Renal cortex interstitium (tissue), 15 donors: ENCODE results near the gene MPDZ. TPM values are rescaled to one million over a fixed set of nuclear protein-coding genes. Genes with fewer than 3 reads are reported as not detected.

Experiments
- DNase-seq, 11 donors: peaks; one replicate each; pipeline ENCODE4 v3.0.0-alpha.2; 2013; ENCODE audit warnings: low read depth in 9 of 11, low spot score in 4 of 11; ENCODE audit errors: extremely low read depth in 1 of 11
- long read RNA-seq, 16 experiments: transcript quantifications; one replicate each; lab custom pipeline, GENCODE V29; 2026
- polyA plus RNA-seq, 3 donors: library from polyadenylated mRNA; unstranded; fragments of 120-200 nt; gene quantifications; one replicate each; pipeline ENCODE4 v1.2.1, GENCODE V29; 2013; ENCODE audit not compliant: insufficient read length in 3 of 3

Gene MPDZ, protein sequence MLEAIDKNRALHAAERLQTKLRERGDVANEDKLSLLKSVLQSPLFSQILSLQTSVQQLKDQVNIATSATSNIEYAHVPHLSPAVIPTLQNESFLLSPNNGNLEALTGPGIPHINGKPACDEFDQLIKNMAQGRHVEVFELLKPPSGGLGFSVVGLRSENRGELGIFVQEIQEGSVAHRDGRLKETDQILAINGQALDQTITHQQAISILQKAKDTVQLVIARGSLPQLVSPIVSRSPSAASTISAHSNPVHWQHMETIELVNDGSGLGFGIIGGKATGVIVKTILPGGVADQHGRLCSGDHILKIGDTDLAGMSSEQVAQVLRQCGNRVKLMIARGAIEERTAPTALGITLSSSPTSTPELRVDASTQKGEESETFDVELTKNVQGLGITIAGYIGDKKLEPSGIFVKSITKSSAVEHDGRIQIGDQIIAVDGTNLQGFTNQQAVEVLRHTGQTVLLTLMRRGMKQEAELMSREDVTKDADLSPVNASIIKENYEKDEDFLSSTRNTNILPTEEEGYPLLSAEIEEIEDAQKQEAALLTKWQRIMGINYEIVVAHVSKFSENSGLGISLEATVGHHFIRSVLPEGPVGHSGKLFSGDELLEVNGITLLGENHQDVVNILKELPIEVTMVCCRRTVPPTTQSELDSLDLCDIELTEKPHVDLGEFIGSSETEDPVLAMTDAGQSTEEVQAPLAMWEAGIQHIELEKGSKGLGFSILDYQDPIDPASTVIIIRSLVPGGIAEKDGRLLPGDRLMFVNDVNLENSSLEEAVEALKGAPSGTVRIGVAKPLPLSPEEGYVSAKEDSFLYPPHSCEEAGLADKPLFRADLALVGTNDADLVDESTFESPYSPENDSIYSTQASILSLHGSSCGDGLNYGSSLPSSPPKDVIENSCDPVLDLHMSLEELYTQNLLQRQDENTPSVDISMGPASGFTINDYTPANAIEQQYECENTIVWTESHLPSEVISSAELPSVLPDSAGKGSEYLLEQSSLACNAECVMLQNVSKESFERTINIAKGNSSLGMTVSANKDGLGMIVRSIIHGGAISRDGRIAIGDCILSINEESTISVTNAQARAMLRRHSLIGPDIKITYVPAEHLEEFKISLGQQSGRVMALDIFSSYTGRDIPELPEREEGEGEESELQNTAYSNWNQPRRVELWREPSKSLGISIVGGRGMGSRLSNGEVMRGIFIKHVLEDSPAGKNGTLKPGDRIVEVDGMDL (N-terminal part only)
- polyA plus RNA-seq = 10 to 100 TPM; 48.5 to 52.2 (median 50.2) TPM
- long read RNA-seq, donor 1 = 0 reads
- long read RNA-seq, donor 2 = 0 reads
- long read RNA-seq, donor 3 = 0 reads
- long read RNA-seq, donor 4 = 0 reads
- long read RNA-seq, donor 5 = 0 reads
- long read RNA-seq, donor 6, partial matches to known transcripts = 0 of 1 reads
- long read RNA-seq, donor 6, other reads (novel, unspliced or antisense) = 0 of 1 reads
- long read RNA-seq, donor 7, partial matches to known transcripts = 12 of 13 reads
- long read RNA-seq, donor 7, other reads (novel, unspliced or antisense) = 0 of 13 reads
- long read RNA-seq, donor 8, partial matches to known transcripts = 11 of 11 reads
- long read RNA-seq, donor 8, other reads (novel, unspliced or antisense) = 0 of 11 reads
- long read RNA-seq, donor 9, partial matches to known transcripts = 6 of 6 reads
- long read RNA-seq, donor 9, other reads (novel, unspliced or antisense) = 0 of 6 reads
- long read RNA-seq, donor 10, partial matches to known transcripts = 7 of 8 reads
- long read RNA-seq, donor 10, other reads (novel, unspliced or antisense) = 0 of 8 reads
- long read RNA-seq, donor 11 = 0 reads
- long read RNA-seq, donor 12 = 0 reads
- long read RNA-seq, donor 13 = 0 reads
- long read RNA-seq, donor 14 = 0 reads
- long read RNA-seq, donor 15 = 0 reads
- long read RNA-seq, donor 16, partial matches to known transcripts = 16 of 17 reads
- long read RNA-seq, donor 16, other reads (novel, unspliced or antisense) = 0 of 17 reads

DNA sequence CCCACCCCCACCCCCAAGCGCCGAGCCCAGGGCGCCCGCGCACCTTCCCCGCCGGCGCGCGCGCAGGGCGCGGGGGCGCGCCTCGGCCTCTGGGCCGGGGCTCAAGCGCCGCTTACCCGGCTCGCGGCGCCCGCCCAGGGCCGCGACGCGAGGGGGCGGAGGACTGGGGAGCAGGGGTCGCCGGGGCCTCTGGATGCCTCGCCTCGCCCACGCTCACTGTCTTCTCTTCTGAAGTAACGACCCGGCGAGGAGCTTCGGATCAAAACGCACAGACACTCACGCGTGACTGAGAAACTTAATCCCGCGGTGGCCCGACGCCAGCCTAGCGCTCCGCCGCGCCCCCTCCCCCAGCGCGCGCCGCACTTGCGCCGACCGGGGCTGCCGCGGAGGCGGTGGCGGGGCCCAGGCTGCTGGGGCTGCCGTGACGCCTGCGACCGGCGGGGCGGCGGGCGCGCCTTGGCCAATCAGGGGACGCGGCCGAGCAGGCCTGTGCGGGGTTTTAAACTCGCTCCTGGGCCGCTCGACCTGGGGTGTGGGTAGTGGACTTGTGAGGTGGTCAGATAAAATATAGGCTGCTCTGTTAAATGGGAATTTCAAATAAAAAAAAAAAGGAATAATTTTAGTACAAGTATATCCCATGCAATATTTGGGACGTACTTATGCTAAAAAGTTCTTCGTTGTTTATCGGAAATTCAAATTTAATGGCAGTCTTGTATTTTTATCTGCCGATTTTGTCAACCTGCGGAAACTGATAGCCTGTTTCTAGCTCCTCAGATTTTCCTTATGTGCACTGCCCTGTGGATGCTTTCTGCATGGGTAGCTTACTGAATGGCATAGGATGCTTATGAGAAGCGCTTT is at the start of gene MPDZ:
TSS of gene MPDZ (minus strand) at position 409 of the 858 bp plus-strand sequence. CDS start 29,377 bp downstream, outside the sequence.
- peak; percentile 57 to 77 (median 71) for DNase-seq

DNA sequence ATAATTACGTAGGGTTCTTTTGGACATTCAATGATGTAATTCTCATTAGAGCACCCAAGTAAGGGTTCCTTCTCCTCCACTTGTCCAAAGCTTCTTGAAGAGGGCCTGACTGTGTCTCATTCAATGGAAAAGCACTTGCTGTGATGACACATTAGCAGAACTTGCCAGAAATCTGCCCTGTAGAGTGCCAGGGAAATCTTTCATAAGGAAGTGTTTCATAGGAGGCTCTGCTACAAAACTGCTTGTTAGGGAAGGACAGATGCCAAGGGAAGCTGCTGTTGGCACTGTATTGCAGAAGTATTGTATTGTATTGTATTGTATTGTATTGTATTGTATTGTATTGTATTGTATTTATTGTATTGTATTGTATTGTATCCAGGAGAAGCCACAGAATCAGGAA is 45.5 kb upstream of the MPDZ start:
- no peak for DNase-seq

DNA sequence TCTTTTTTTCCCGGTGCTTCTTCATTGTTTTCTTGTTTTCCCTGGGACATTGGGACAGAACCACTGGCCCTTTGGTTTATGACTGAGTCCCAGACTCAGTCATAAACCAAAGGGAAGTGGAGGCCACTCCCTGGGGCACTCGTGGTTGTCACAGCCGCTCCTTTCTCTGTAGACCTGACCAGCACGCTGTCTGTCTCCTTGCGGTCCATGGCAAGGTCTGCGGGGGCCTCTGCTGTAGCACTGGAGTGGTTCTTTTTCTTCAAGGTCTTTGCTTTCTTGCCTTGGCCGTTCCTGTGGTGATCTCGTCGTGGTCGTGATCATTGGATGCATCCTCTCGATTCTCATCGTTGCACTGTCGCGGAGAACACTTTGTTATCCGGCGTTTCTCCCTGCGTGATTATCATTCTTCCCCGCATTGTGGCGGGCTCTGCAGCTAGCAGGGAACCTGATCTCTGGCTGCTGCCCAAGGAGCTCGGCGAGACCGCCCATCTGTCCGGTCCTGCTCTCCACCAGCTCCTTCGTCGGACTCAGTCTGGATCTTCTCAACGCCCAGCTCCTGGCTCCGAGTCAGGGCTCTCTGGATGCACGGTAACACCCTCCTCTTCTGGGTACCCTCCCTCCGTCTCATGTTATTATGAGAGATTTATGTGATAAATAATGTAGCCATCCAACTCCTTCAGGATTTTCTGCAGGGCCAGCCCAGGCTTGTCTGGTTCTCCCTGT is 43.5 kb upstream of the MPDZ start:
- no peak for DNase-seq

DNA sequence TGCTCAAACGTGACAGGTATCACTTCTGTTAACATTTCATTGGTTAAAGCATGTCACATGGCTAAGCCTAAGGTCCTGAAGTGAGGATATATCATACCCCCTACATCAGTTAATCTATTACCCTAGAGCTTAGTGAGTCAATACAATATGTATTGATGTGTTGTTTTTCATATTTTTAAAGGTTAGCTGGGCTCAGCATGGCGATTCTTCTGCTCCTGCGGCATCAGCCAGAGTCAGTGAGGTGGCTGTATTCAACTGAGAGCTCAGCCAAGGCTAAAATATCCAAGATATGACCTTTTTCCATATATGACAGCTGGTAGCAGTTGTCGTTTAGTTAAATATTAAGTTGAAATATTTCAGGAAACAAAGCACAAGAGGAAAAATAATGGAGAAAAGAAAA is 38.5 kb upstream of the MPDZ start:
- no peak for DNase-seq

DNA sequence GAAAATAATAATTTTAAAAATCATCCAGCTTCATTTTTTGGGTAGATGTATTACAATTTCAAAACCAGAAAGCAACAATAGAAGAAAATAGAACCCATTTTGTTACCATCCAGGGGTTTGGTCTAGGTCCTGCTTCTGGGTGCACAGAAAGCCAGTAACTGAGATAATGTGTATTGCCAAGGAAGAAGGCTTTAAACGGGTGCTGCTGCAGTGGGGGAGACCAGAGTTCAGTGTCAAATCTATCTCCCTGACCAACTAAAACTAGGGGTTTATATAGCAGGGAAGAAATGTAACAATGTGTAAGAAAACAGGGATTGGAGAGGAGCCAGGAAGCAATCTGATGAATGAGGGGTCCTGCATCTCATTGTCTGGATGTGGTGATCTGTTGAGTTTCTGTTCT is 17.5 kb upstream of the MPDZ start:
- DNase-seq = no peak

DNA sequence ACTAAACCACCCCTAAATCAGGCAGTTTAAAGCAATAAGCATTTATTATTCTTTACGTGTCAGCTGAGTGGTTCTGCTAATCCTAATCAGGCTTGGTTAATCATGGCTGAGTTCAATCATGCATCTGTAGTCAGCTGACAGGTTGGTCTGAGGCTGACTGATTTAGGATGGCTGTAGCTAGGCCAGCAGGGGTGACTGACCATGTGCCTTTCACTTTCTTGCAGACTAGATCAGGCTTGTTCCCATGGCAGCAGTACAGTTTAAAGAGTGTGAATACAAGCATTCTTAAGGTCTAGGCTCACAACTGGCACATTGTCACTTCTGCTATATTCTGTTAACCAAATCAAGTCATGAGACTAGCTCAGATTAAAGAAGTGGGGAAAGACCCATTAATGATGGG is 16.1 kb upstream of the MPDZ start:
- DNase-seq = peak in 1 of 11 donors; percentile 11

DNA sequence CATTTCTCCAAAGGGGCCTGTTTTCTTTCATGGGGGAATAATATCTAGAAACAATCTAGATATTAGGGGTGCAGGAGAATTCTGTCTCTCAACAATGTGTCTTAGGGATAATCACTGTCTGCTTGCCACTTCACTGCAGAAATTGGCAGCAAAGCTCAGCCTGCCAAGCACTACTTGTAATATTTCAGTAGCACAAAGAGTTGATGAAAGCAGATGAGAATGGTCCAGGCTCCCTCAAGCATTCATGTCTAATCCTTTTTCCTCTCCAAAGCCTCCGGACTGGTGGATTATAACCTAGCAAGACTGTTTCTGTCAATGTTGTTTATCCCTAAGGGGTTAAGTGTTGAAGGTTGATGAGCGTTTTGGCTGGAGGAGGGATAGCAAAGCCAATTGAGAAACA is 13.3 kb upstream of the MPDZ start:
- no peak for DNase-seq

DNA sequence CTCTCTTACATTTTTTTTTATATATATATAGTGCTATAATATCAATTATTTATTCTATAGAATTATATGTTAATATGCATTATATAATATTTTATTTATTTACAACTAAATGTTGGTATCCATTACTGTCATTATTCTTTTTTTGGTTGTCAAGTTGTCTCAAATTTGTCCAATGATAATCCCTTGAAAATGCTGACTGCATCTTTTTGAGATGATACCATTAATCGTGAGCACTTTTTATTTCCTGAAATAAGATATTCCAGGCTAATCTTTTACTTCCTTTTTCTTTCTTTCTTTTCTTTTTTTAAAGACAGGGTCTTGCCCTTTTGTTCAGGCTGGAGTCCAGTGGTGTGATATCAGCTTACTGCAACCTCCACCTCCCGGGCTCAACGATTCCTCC is 12.7 kb upstream of the MPDZ start:
- no peak for DNase-seq

DNA sequence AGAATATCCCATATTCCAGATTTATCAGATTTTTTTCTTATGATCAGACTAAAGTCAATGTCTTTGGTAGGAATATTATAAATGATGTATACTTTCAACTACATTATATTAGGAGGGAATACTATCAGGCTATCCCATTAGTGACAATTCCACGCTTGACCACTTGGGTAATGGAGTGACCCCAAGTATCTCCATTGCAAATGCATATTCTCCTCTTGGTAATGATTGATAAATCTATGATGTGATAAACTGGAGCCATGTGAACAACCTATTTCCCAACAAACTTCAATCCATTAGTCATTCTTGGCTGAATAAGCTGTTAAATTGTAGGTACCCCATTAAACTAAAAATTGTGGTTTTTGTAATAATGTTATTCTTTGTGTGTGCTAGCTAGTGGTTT is 12.2 kb upstream of the MPDZ start:
- DNase-seq = no peak

DNA sequence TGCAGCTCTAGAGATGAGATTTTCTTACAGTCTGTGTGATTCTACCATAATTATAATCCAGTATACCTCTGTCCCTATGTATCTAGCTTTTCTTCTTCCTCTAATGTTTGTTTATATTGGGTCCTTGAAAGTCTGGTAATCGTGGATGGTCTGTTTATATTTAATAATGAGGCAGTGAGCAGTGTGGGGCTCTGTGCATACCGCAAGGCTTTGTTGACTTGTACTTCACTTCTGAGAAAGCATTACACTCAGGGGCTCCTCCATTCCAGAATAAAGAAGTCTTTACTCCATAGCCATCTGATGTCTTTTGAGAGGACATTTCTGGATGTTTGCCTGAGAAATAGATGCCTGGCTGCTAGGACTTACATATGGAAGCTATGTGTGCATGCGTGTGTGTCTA is 4.5 kb upstream of the MPDZ start:
- no peak for DNase-seq

DNA sequence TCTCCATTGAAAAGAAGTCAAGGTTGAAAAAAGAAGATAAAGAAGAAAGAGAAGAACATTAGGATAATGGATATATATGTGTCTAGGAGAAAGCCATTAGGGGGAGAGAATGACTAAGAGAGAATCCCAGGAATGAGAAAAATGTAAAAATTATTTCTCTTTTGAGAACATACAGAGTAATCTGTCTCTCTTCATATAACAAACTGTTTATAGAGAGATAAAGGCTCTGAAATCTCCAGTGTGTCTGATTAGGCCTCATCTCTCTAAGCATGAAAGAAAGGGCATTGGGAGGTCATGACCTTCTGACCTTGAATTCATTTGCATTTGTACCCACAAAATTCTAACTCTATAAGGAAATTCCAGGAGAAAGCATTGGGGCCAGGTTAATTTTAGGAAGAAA is 3.5 kb upstream of the MPDZ start:
- DNase-seq = no peak

DNA sequence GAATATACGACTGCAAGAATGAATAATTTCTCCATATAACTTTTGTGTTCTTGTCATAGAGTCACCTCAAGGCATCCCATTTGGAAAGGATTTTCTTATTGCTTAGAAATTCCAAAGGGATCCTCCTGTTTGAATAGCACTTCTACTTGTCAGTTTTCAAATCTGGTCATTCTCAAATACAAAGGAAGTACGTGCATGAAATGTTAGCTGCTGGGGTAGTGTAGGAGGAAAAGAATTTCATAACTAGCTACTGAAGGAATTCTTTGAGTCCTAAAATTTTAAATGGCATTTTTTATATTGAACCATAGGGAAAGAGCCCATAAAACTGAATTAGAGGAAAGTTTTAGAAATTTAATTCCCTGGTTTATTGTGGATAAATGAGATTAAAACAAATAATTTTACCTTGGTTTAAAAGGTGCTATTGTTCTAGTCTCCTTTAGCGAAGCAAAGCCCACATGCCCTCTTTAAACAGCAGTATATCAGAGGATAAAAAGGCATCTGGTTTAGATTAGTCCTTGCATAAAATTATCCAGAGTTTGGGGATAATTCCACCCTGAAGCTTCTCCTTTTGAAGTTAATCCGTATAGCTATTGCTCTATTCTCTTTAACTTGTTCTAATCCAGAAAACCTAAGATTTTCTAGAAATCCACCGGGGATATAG is 2.0 kb upstream of the MPDZ start:
- DNase-seq = no peak

DNA sequence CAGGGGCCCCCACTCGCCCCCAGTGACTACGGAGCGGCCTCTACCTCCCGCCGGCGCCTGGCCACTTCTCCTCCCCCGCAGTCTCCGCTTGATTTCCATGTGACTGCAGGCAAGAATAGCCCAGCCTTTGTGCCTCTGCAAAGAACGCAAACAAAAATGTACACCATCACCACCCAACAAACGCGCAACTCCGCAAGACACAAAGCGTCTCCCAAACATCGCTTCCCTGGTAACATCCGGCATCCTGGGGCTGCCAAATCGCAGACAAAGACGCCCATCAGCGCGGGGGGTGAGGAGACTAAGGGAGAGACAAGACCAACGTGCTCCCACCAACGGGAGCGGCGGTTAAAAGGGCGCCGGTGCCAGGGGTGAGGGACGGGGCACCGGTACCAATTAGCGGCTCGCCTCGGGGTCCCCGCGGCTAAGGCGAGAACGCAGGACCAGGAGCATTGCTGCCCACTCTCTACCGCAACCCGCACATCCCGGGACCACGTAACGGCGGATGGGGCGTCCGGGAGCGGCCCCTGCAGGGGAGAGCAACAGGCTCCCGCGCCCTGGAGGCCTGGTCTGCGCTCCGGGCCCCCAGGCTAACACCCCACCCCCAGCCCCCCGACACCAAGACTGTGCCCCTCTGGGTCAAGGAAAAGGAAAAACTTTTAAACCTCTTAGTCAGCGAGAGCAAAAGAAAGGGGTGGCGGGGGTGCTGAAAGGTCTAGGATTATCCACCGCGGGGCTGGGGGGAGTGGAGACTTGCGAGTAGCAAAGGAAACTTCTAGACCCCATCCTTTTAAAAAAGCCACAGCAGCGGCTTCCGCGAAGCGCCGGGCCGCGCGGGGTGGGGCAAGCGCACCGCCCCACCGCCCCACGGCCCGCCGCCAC is 885 bp downstream of the MPDZ start:
- DNase-seq = peak in 10 of 11 donors; percentile 37 to 62 (median 53)

DNA sequence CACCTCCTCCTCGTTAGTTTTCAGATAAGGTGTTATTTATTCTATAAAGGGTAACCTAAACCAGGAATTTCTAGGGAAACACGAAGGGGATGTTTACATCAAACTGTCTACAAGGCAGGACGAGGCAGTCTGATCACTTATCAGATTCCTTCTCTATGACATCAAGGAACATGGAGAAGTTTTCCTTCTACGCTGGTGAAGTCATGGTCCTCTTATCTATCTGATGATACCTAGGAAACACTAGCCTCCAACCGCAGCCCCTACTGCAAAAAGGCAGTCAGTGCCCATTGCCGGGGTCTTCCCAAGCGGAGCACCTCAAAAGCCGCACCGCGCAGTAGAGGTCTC is 1.5 kb downstream of the MPDZ start:
- DNase-seq = peak in 2 of 11 donors; percentile 17 to 23
